Mucosa of descending colon (tissue), 3 donors: ENCODE data around the gene GPR132. TPM values are rescaled to one million over a fixed set of nuclear protein-coding genes. Genes with fewer than 3 reads are reported as not detected.
A peak's percentile ranks its signal among the peaks of the same experiment; 100 is the strongest.
"Not testable (repeated sequence)": the region's sequence is repeated elsewhere in the genome, so short reads cannot be mapped to it uniquely, and the experiment has no call there.

ENCODE experiments used
- ATAC-seq: fragments of 200-7000 bp; cut with Tn5 transposase; one replicate; pipeline ENCODE4 v1.9.1; 2020; ENCODE audit warnings: mild to moderate bottlenecking, moderate library complexity
- DNase-seq, 3 donors: peaks; one replicate each; pipeline ENCODE4 v3.0.0-alpha.2; 2020
- H3K36me3 ChIP-seq: fragments of 200-600 bp; one replicate; pipeline ENCODE4 v1.8.0; 2021; ENCODE audit warnings: low read depth, mild to moderate bottlenecking
- H3K4me1 ChIP-seq: fragments of 200-600 bp; one replicate; pipeline ENCODE4 v1.8.0; 2021; ENCODE audit warnings: low read depth, mild to moderate bottlenecking
- H3K4me3 ChIP-seq: fragments of 200-600 bp; one replicate; pipeline ENCODE4 v1.8.0; 2021; ENCODE audit warnings: mild to moderate bottlenecking
- H3K9me3 ChIP-seq: fragments of 200-600 bp; one replicate; pipeline ENCODE4 v1.8.0; 2021; ENCODE audit warnings: mild to moderate bottlenecking
- intact Hi-C, 2 donors: fragments of 100-400 bp; cut with DNase I in 1 of 2; cut with micrococcal nuclease in 1 of 2; formaldehyde crosslinking; loops; one replicate each; pipeline versions ENCODE4 v1.11.0 to v1.11.1; 2022; cut with DNase I, micrococcal nuclease
- total RNA-seq, 3 donors: library from RNA; stranded (reverse); fragmentation: NEBNext Ultra II Directional in 2 of 3; extraction: Animal tissue kit (Norgen Biotek cat#: 25700) in 2 of 3; gene quantifications; one replicate each; pipeline versions ENCODE4 v1.2.1 to v1.2.4, GENCODE V29; 2021 to 2023
- TF ChIP-seq, protein P1 (sequence below): fragments of 200-600 bp; IDR thresholded peaks from one replicate; pipeline ENCODE4 v1.8.0; 2022; ENCODE audit warnings: antibody characterized with exemption, mild to moderate bottlenecking
- donor health status: DM: no; HTN: no; CAD: no; lungs with moderate emphysema.
- donor health status: DM: no; HTN: no; CAD: no.
- donor health status: DM: no; HTN: yes; CAD: no.

The GPR132 gene
- total RNA-seq, 3 donors from 2014 or later: 1.7 to 4.0 (median 3.1) TPM

DNA sequence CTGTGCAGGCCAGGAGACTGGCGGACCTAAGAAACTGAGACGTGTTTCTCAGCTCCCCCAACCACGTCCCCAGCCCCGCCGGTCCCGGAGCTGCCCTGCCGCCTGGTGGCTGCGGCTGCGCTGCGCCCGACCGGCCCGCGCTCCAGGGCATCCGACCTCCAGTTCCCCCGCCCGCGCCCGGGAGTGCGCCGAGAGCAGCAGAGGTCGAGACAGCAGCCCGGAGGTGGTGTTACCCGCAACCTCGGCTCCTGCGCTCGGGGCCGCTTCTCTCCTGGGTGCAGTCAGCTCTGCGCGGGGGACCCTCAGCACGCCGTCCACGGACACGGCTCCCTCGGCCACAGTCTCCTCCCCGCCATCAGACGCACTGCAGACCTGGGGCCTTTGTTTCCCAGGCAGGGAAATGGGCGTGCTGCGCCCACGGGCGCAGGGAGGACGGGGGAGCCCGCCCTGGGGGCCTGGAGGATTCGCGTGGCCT is 21.6 kb upstream of the GPR132 start:
- Histone ChIP-seq H3K36me3 (no peaks in the 10 kb centered on the region), H3K4me1 (peaks cover 37% of the 10 kb centered on the region), H3K4me3 (peak overlapping the region; percentile 10), H3K9me3 (no peaks in the 10 kb centered on the region)
- peak; percentile 52 for ATAC-seq
- TF ChIP-seq, protein P1, sequence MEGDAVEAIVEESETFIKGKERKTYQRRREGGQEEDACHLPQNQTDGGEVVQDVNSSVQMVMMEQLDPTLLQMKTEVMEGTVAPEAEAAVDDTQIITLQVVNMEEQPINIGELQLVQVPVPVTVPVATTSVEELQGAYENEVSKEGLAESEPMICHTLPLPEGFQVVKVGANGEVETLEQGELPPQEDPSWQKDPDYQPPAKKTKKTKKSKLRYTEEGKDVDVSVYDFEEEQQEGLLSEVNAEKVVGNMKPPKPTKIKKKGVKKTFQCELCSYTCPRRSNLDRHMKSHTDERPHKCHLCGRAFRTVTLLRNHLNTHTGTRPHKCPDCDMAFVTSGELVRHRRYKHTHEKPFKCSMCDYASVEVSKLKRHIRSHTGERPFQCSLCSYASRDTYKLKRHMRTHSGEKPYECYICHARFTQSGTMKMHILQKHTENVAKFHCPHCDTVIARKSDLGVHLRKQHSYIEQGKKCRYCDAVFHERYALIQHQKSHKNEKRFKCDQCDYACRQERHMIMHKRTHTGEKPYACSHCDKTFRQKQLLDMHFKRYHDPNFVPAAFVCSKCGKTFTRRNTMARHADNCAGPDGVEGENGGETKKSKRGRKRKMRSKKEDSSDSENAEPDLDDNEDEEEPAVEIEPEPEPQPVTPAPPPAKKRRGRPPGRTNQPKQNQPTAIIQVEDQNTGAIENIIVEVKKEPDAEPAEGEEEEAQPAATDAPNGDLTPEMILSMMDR: peak; percentile 75
- peak; percentile 71 to 88 (median 85) for DNase-seq
- intact Hi-C loops: no loop called here

DNA sequence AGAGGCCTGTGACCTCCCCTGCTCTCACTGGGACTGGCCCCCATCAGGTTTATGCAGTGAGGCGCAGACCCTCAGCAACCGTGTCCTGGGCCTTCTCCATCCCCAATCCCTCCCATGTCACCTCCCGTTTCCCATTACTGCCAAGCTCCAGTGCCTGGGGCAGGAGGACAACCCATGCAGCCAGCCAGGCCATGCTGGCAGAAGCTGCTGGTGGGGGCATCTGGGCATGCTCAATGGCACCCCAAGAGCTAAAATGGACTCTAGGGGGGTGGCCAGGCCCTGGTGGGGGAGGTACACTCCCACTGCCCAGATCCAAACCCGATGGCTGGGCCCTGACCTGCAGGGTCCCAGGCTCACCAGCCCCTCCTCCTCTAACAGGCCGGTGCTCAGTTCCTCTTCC is 20.5 kb upstream of the GPR132 start:
- Histone ChIP-seq H3K9me3 (no peaks in the 10 kb centered on the region), H3K36me3 (no peaks in the 10 kb centered on the region), H3K4me3 (no peak overlapping the region), H3K4me1 (peaks cover 26% of the 10 kb centered on the region)
- ATAC-seq (no peak), DNase-seq (peak in 1 of 3 donors; percentile 45)
- TF ChIP-seq, protein P1: no peak
- intact Hi-C loops: no loop called here

DNA sequence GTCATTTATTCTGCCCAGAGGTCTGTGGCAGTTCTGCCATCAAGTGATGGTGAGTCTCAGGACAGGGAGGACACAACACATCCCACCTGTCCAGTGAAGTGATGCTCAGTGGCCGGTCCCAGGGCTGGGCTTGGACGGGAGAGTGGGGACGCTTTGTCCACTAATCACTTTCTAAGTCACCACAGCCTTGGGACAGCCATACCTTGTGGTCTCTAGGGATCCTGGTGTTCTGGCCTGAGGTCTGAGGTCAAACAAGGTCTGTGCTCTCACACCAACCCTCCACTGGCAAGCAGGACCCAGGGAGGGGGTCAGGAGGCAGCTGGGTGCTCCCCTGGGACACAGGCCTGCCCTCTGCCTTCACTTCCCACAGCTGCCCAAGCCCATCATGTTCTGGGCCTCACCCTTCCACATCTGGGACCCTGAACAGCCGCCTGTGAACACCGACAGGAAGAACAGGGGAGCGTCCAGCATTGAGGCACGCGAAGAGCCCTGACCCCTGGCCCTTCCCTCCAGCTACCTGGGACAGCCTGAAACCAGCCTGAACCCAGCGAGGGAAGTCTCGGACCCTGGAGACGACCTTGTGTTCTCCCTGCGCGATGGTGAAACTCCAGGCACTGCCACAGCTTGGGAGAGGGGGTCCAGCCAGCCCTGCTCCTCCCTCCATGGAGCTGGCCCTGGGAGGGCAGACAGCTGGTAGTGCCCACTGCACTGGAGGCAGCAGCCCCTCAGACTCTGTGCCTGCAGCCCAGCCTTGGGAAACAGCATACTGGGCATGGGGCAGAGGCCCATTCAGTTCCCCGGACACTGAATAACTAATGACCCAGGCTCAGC is 19.7 kb upstream of the GPR132 start:
- intact Hi-C loops: no loop called here
- ATAC-seq (no peak), DNase-seq (peak in 1 of 3 donors; percentile 44)
- TF ChIP-seq, protein P1: no peak
- Histone ChIP-seq H3K9me3 (no peaks in the 10 kb centered on the region), H3K36me3 (no peaks in the 10 kb centered on the region), H3K4me1 (peaks cover 18% of the 10 kb centered on the region), H3K4me3 (no peak overlapping the region)

DNA sequence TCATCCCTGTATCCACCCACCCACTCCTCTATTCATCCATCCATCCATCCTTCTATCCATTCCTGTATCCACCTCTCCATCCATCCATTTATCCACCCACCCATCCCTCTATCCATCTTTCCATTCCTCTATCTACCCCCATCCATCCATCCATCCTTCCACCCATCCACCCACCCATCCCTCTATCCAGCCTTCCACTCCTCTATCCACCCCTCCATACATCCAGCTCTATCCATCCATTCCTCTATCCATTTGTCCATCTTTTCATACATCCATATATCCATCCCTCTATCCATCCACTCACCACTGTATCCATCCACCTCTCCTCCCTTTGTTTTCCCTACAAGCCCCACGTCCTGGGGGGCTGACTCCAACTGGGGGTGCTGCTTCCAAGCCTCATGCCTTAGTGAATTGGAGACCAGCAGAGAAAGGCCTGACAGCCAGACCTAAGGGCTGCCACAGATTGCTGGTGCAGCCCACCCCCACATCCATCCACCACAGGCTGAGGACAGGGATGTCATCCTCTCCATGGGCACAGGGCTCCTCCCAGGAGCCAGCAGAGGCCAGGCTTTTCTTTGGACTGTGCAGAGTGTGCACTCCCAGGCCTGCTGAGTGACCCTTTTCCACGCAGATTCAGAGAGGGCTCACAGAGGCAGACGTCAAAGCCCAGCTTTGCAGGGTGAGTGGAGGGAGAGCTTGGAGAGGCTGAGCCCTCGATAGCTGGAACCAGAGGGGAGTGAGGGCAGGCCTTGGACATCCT is 18.9 kb upstream of the GPR132 start:
- intact Hi-C loops: no loop called here

DNA sequence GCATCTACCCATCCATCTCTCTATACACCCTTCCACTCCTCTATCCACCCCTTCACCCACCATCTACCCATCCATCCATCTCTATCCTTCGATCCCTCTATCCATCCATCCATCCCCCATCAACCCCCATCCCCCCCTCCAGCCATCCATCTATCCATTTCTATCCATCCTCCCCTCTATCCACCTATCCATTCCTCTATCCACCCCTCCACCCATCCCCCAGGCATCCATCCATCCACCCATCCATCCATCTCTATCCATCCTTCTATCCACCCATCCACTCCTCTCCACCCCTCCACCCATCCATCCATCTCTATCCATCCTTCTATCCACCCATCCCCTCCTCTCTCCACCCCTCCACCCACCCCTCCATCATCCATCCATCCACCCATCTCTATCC is 17.5 kb upstream of the GPR132 start:
- Histone ChIP-seq H3K9me3 (no peaks in the 10 kb centered on the region), H3K36me3 (no peaks in the 10 kb centered on the region), H3K4me1 (peaks cover 3% of the 10 kb centered on the region), H3K4me3 (no peak overlapping the region)
- ATAC-seq (no peak), DNase-seq (no peak)
- intact Hi-C loops: no loop called here
- TF ChIP-seq, protein P1: no peak

More for the DNA sequence above, 18.9 kb upstream of the GPR132 start:
- TF ChIP-seq, protein P1: no peak
- H3K36me3 ChIP-seq: no peaks in the 10 kb centered on the region
- DNase-seq (no peak), ATAC-seq (no peak)
- H3K4me1 ChIP-seq: peaks cover 13% of the 10 kb centered on the region
- H3K4me3 ChIP-seq: no peak overlapping the region
- H3K9me3 ChIP-seq: no peaks in the 10 kb centered on the region

DNA sequence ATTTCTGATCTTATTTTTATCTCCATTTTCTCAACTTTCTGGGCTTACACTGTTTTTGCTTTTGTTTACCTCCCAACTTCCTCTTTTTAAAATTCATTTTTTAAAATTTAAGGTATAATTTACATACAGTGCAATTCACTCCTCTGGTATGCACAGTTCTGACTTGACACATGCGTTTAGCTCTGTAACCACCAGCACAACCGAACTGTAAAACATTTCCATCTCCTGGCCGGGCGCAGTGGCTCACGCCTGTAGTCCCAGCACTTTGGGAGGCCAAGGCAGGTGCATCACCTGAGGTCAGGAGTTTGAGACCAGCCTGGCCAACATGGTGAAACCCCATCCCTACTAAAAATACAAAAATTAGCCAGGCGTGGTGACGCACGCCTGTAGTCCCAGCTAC is 16.2 kb upstream of the GPR132 start:
- ATAC-seq, H3K9me3 ChIP-seq, DNase-seq, H3K36me3 ChIP-seq, H3K4me1 ChIP-seq, intact Hi-C loops, H3K4me3 ChIP-seq: not testable (repeated sequence)
